ENCODE measurements around the gene PPM1F. TPM values are rescaled to one million over a fixed set of nuclear protein-coding genes. Genes with fewer than 3 reads are reported as not detected.
"Not testable (repeated sequence)": the region's sequence is repeated elsewhere in the genome, so short reads cannot be mapped to it uniquely, and the experiment has no call there.

Gene PPM1F
- total and polyA plus RNA-seq, 2 experiments from 2014 or later, result 15.1 to 41.6 TPM

DNA sequence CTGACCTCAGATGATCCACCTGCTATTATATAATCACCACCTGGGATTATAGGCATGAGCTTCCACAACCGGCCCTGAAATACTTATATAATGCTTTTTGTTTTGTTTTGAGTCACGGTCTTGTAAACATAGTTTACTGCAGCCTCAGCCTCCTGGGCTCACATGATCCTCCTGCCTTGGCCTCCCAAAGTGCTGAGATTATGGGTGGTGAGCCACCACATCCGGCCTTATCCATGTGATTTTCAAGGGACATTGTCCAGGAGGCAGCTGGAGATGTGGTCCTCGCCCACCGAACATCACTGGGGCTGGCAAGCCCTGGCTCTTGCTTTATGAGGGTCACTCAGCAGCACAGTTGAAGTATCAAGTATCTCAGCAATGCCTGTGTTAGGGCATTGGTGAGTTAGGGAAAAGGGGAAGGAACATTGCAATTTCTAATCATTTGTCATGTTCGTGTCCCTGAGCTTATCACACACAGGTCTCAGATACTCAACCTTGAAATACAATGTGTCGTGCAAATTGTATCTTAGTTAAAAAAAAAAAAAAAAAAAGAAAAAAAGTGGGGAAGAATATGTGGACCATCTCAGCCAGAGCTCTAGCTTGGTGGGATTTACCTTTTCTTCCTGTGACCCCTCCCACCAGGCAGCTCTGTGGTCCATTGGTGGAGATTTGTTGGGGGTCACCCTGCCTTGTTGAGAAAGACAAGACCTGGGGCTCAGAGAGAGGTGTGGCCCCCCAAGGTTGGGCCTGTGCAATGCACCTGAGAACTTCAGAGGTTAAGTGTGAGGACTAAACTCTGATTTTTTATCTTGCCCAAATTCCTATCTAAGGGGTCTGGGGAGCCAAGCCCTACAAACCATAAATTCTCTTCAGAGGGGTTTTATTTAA is 44.8 kb downstream of the PPM1F start:
- Histone ChIP-seq H3K4me2 (ENCODE audit: unreplicated experiment) (no peak overlapping the region), H3K79me2 (ENCODE audit: insufficient read depth) (no peaks in the 10 kb centered on the region), H3K9me3 (ENCODE audit: low read depth) (no peaks in the 10 kb centered on the region), H3F3A (ENCODE audit: insufficient read depth) (no peaks in the 10 kb centered on the region), H3K4me1 (ENCODE audit: insufficient read depth) (no peaks in the 10 kb centered on the region), H4K20me1 (ENCODE audit: insufficient read depth) (no peaks in the 10 kb centered on the region), H2AFZ (no peak overlapping the region), H3K36me3 (ENCODE audit: low read depth) (no peaks in the 10 kb centered on the region), H3K9me2 (ENCODE audit: insufficient read depth) (no peaks in the 10 kb centered on the region), H3K27ac (no peak overlapping the region), H3K4me3 (no peak overlapping the region), H3K27me3 (replicated peaks; ENCODE audit: insufficient read depth) (no peaks in the 10 kb centered on the region), H3K9ac (no peak overlapping the region)
- TF ChIP-seq EZH2phosphoT487 (IDR thresholded peaks at IDR 0.05; ENCODE audit: insufficient read depth, low read depth) (no peak), EZH2 (IDR thresholded peaks at IDR 0.05; ENCODE audit: insufficient read depth, poor library complexity, severe bottlenecking) (no peak)
- WGBS, 2 experiments (ENCODE audit: low coverage in 1 of 2, low lambda C conversion rate in 2 of 2, missing lambda C conversion rate in 2 of 2), result 92 to 98% methylated on average over 7 of the region's 7 CpGs
- no peak for DNase-seq
- in situ Hi-C loops (cut with MboI), result no loop called here

DNA sequence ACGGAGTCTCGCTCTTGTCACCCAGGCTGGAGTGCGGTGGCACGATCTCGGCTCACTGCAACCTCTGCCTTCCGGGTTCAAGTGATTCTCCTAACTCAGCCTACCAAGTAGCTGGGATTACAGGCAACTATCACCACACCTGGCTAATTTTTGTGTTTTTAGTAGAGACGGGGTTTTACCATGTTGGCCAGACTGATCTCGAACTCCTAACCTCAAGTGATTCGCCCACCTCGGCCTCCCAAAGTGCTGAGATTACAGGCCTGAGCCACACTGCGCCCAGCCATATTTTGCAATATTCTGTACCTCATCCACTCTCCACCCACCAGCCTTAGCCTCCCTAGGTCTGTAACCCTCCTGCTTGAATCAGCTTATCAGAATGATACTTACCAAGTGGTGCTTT is 47.4 kb downstream of the PPM1F start:
- H3K9me3 ChIP-seq (ENCODE audit: low read depth); H3K36me3 ChIP-seq (ENCODE audit: low read depth); H3K4me3 ChIP-seq; H2AFZ ChIP-seq; H3K27ac ChIP-seq; DNase-seq; H3K9ac ChIP-seq; in situ Hi-C loops (cut with MboI); H3K9me2 ChIP-seq (ENCODE audit: insufficient read depth); H3K79me2 ChIP-seq (ENCODE audit: insufficient read depth); H3F3A ChIP-seq (ENCODE audit: insufficient read depth); H3K4me2 ChIP-seq (ENCODE audit: unreplicated experiment); H3K4me1 ChIP-seq (ENCODE audit: insufficient read depth); H3K27me3 ChIP-seq (replicated peaks; ENCODE audit: insufficient read depth); H4K20me1 ChIP-seq (ENCODE audit: insufficient read depth): not testable (repeated sequence)
- 88 to 96% methylated on average over 11 of the region's 11 CpGs for WGBS, 2 experiments (ENCODE audit: low coverage in 1 of 2, low lambda C conversion rate in 2 of 2, missing lambda C conversion rate in 2 of 2)

DNA sequence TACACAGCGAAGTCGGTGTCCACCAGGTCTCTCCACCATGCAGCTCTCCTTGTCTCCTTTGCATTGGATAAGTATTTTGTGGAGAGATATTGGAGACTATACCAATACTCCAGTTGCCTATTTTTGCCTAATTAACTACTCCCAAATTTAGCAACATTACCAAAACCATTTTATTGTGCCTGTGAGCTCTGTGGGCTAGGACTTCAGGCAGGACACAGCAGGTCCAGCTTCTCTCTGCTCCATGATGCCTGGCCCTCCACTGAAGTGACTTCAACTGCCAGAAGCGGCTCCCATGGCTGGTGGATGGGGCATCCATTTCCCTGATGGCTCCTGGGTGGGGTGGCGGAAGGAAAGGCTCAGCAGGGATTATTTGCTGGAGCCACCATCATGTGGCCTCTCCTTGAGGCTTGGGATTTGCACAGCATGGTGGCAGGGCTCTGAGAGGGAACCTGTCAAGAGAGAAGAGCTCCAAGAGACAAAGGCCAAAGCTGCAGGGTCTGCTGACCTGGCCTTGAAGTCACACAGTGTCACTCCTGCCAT is 48.3 kb downstream of the PPM1F start:
- Histone ChIP-seq H3K9me2 (ENCODE audit: insufficient read depth) (no peaks in the 10 kb centered on the region), H3K4me3 (no peak overlapping the region), H3K9me3 (ENCODE audit: low read depth) (no peaks in the 10 kb centered on the region), H3K9ac (no peak overlapping the region), H2AFZ (no peak overlapping the region), H3K27ac (no peak overlapping the region), H3K27me3 (replicated peaks; ENCODE audit: insufficient read depth) (no peaks in the 10 kb centered on the region), H3K4me1 (ENCODE audit: insufficient read depth) (no peaks in the 10 kb centered on the region), H3K4me2 (ENCODE audit: unreplicated experiment) (no peak overlapping the region), H3K79me2 (ENCODE audit: insufficient read depth) (no peaks in the 10 kb centered on the region), H3F3A (ENCODE audit: insufficient read depth) (no peaks in the 10 kb centered on the region), H3K36me3 (ENCODE audit: low read depth) (no peaks in the 10 kb centered on the region), H4K20me1 (ENCODE audit: insufficient read depth) (no peaks in the 10 kb centered on the region)
- no peak for DNase-seq
- WGBS, 2 experiments (ENCODE audit: low coverage in 1 of 2, low lambda C conversion rate in 2 of 2, missing lambda C conversion rate in 2 of 2), result 89% methylated on average over 4 of the region's 4 CpGs
- TF ChIP-seq EZH2phosphoT487 (IDR thresholded peaks at IDR 0.05; ENCODE audit: insufficient read depth, low read depth) (no peak), EZH2 (IDR thresholded peaks at IDR 0.05; ENCODE audit: insufficient read depth, poor library complexity, severe bottlenecking) (no peak)
- in situ Hi-C loops (cut with MboI), result no loop called here

DNA sequence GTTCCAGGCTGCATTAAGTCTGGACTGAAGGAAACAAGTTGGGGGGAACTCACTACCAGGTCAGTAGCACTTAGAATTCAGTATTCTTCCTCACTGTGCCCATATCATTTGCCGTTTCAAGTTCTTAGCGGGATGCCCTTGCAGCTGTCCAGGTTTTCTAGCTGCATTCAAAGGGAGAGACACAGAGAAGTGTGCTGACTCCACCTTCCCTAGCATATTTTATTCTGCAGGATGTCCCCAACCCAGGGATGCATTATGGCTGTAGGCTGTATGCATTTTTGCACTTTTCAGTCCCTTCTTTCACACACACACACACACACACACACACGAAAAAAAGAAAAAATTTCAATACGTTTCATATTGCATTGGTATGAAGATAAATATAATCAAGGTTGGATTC is 49.4 kb downstream of the PPM1F start:
- in situ Hi-C loops (cut with MboI), result no loop called here
- Histone ChIP-seq H3K79me2 (ENCODE audit: insufficient read depth) (no peaks in the 10 kb centered on the region), H4K20me1 (ENCODE audit: insufficient read depth) (no peaks in the 10 kb centered on the region), H3K27me3 (replicated peaks; ENCODE audit: insufficient read depth) (no peaks in the 10 kb centered on the region), H3K9me2 (ENCODE audit: insufficient read depth) (no peaks in the 10 kb centered on the region), H3K4me3 (no peak overlapping the region), H3K4me1 (ENCODE audit: insufficient read depth) (no peaks in the 10 kb centered on the region), H3K9me3 (ENCODE audit: low read depth) (no peaks in the 10 kb centered on the region), H2AFZ (no peak overlapping the region), H3K36me3 (ENCODE audit: low read depth) (no peaks in the 10 kb centered on the region), H3K4me2 (ENCODE audit: unreplicated experiment) (no peak overlapping the region), H3K27ac (no peak overlapping the region), H3F3A (ENCODE audit: insufficient read depth) (no peaks in the 10 kb centered on the region), H3K9ac (no peak overlapping the region)
- DNase-seq, result no peak
- TF ChIP-seq EZH2phosphoT487 (IDR thresholded peaks at IDR 0.05; ENCODE audit: insufficient read depth, low read depth) (no peak), EZH2 (IDR thresholded peaks at IDR 0.05; ENCODE audit: insufficient read depth, poor library complexity, severe bottlenecking) (no peak)
- WGBS, 2 experiments (ENCODE audit: low coverage in 1 of 2, low lambda C conversion rate in 2 of 2, missing lambda C conversion rate in 2 of 2), result 79 to 81% methylated on average over 4 of the region's 4 CpGs
